Fibroblast of lung (primary cell): ENCODE results near the gene ZNF764.

Experiments used
- EZH2 ChIP-seq: IDR thresholded peaks from 2 replicates; pipeline ENCODE4 v1.5.1; 2012; ENCODE audit warnings: low read length, control low read depth, mild to moderate bottlenecking; ENCODE audit errors: missing control alignments
- TF ChIP-seq, protein P1 (sequence below), 2 donors: IDR thresholded peaks in 1 of 2; conservative IDR thresholded peaks in 1 of 2; 1 replicate in 1 of 2; 2 replicates in 1 of 2; pipeline ENCODE4 v1.5.1; 2011 to 2012; ENCODE audit warnings: low read length in 2 of 2, control low read depth in 1 of 2, inconsistent platforms in 1 of 2, low read depth in 1 of 2, mild to moderate bottlenecking in 1 of 2

DNA sequence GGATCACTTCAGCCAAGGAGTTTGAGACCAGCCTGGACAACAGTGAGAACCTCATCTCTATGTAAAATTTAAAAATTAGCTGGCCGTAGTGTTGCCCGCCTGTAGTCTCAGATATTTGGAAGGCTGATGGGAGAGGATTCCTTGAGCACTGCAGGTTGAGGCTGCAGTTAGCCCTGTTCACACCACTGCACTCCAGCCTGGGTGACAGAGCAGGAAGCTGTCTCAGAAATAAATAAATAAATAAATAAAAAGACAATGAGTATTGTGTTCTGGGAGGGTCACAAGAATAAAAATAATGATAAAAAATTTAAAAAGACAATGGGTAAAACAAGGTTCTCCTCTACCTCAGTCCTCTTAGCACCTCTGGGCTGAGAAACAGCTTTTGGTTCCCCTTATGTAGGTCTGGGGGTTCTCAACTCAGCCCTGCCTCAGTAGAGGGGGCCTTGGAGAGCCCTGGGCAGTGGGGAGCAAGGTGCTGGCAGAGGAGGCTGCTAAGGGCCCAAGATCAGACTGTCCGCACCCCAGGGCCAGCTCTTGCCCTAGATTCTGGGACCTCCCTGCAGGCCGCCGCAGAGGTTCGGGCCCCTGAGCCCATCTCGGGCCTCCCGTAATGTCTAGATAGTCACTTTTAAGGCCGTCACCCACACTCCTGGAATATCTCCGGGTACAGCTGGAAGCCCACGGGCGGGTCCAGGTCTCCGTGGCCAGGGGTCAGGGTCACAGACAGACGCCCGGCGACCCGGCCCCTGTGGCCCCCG, 3.4 kb downstream of the ZNF764 start:
- no peak for TF ChIP-seq EZH2
- TF ChIP-seq, protein P1, sequence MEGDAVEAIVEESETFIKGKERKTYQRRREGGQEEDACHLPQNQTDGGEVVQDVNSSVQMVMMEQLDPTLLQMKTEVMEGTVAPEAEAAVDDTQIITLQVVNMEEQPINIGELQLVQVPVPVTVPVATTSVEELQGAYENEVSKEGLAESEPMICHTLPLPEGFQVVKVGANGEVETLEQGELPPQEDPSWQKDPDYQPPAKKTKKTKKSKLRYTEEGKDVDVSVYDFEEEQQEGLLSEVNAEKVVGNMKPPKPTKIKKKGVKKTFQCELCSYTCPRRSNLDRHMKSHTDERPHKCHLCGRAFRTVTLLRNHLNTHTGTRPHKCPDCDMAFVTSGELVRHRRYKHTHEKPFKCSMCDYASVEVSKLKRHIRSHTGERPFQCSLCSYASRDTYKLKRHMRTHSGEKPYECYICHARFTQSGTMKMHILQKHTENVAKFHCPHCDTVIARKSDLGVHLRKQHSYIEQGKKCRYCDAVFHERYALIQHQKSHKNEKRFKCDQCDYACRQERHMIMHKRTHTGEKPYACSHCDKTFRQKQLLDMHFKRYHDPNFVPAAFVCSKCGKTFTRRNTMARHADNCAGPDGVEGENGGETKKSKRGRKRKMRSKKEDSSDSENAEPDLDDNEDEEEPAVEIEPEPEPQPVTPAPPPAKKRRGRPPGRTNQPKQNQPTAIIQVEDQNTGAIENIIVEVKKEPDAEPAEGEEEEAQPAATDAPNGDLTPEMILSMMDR (conservative IDR thresholded peaks at IDR 0.05 in 1 of 2, IDR thresholded peaks at IDR 0.05 in 1 of 2; ENCODE audit: low read depth in 1 of 2, low read length in 2 of 2) = no peak
